ENCODE data around the gene MTX3.

MTX3 gene

GRCh38 chr5:79982136-79982535 lies 8.9 kb downstream of the MTX3 start:
- no peak for DNase-seq

GRCh38 chr5:79976759-79977515 lies 14.1 kb downstream of the MTX3 start:
- no peak for DNase-seq

- DNase-seq = no peak
Observed at GRCh38 chr5:79975422-79975821, 15.6 kb downstream of the MTX3 start.

- DNase-seq = no peak
Observed at GRCh38 chr5:79974886-79975285, 16.2 kb downstream of the MTX3 start.

- no peak for DNase-seq
Observed at GRCh38 chr5:79973996-79974395, 17.1 kb downstream of the MTX3 start.

- DNase-seq = no peak
Observed at GRCh38 chr5:79973511-79973910, 17.6 kb downstream of the MTX3 start.

GRCh38 chr5:79971156-79971555 lies 19.9 kb downstream of the MTX3 start:
- no peak for DNase-seq

- no peak for DNase-seq
Observed at GRCh38 chr5:79966448-79966847, 24.6 kb downstream of the MTX3 start.

- no peak for DNase-seq
Observed at GRCh38 chr5:79964136-79964535, 26.9 kb downstream of the MTX3 start.

GRCh38 chr5:79963261-79964061 lies 27.6 kb downstream of the MTX3 start:
- no peak for DNase-seq

- no peak for DNase-seq
Observed at GRCh38 chr5:79962575-79963222, 28.4 kb downstream of the MTX3 start.

- no peak for DNase-seq
Observed at GRCh38 chr5:79961716-79962574, 29.1 kb downstream of the MTX3 start.

- no peak for DNase-seq
Observed at GRCh38 chr5:79959407-79959806, 31.7 kb downstream of the MTX3 start.

GRCh38 chr5:79955941-79956670 lies 35.0 kb downstream of the MTX3 start:
- no peak for DNase-seq

GRCh38 chr5:79955356-79955895 lies 35.6 kb downstream of the MTX3 start:
- DNase-seq = no peak

GRCh38 chr5:79954620-79955019 lies 36.4 kb downstream of the MTX3 start:
- DNase-seq = no peak

- DNase-seq = no peak
Observed at GRCh38 chr5:79947567-79947966, 43.5 kb downstream of the MTX3 start.

GRCh38 chr5:79938468-79938867 lies 52.6 kb downstream of the MTX3 start:
- no peak for DNase-seq

- DNase-seq = no peak
Observed at GRCh38 chr5:79936646-79937216, 54.3 kb downstream of the MTX3 start.

GRCh38 chr5:79936002-79936645 lies 54.9 kb downstream of the MTX3 start:
- DNase-seq = no peak

- DNase-seq = no peak
Observed at GRCh38 chr5:79934681-79935080, 56.4 kb downstream of the MTX3 start.
